ENCODE data around the gene MYL6. TPM values are rescaled to one million over a fixed set of nuclear protein-coding genes. Genes with fewer than 3 reads are reported as not detected.

Gene MYL6
- total and polyA plus RNA-seq, 9 of the 15 experiments (the other 6 are each of a cell fraction or from before 2014, with no cell fraction given), result 557 to 1,664 (median 958) TPM

GRCh38 chr12:56126732-56127239 lies 31.4 kb upstream of the MYL6 start:
- 6% methylated on average over 3 of the region's 3 CpGs for WGBS (ENCODE audit: insufficient coverage, low coverage, missing lambda C conversion rate)
- Histone ChIP-seq H2AFZ (ENCODE audit: low read depth, low read length) (peak overlapping the region; percentile 6; the same call in 1 of the 2 replicates), H3K9me3 (replicated peaks; ENCODE audit: control insufficient read depth, insufficient read depth, low read depth, low read length) (no peaks in the 10 kb centered on the region), H4K20me1 (replicated peaks; ENCODE audit: control insufficient read depth, insufficient read depth, low read length) (peaks cover 5% of the 10 kb centered on the region; the same call in 1 of the 2 replicates), H3K4me1 (replicated peaks in 1 of 2; ENCODE audit: control insufficient read depth in 2 of 2, insufficient read depth in 2 of 2, low read length in 2 of 2) (peaks cover 31 to 46% of the 10 kb centered on the region in 2 experiments), H3K36me3 (ENCODE audit: control insufficient read depth, insufficient read depth, low read length) (peaks cover 25% of the 10 kb centered on the region), H3K9me1 (ENCODE audit: control insufficient read depth, insufficient read depth, low read length) (peaks cover 6% of the 10 kb centered on the region), H3K9ac (ENCODE audit: insufficient read depth in 1 of 2, low read depth in 2 of 2, low read length in 2 of 2) (peak overlapping the region in 1 of 2 experiments; percentile 86; a peak in 2 of 4 replicates), H3K27ac (ENCODE audit: extremely low read depth, low read depth, low read length) (peak overlapping the region; percentile 89), H3K27me3 (ENCODE audit: control insufficient read depth in 2 of 2, insufficient read depth in 2 of 2, low read length in 2 of 2) (no peaks in the 10 kb centered on the region), H3K79me2 (ENCODE audit: control insufficient read depth, insufficient read depth, low read length) (peaks cover 45% of the 10 kb centered on the region), H3K4me3 (peak overlapping the region; percentile 34), H3K4me2 (ENCODE audit: insufficient read depth, low read length) (peak overlapping the region; percentile 87)
- DNase-seq (ENCODE audit: extremely low read depth in 1 of 4, low spot score in 3 of 4), result peak in 1 of 4 experiments; percentile 77
- ATAC-seq, result peak; percentile 8
- intact Hi-C loops (cut with micrococcal nuclease) (loop anchor here (1.0 kb wide), 2 partner anchors 32 to 63 kb away; partner anchors contain the start of genes MYL6 and SMARCC2), in situ Hi-C loops (cut with MboI) (loop anchor here (5.0 to 10.0 kb wide), 2 partner anchors 61 to 338 kb away; partner anchors contain the start of genes SMARCC2 and SPRYD4)
- no TSS peak for BruUV-seq (replicated peaks)
- FAIRE-seq, result peak; percentile 42
- CTCF ChIA-PET (ENCODE audit: low intra/inter-chr PET ratio), result interaction anchor here (0.6 to 2.1 kb wide), 5 partner anchors 22 to 97 kb away, joined by 3 to 13 read pairs (median 6); partner anchors contain the start of genes MYL6, PA2G4 and SMARCC2
- POLR2A ChIA-PET, result interaction anchor here (0.6 to 5.6 kb wide), 14 partner anchors 9 to 501 kb away, joined by 3 to 85 read pairs (median 3); partner anchors contain the start of genes MYL6, RNF41, RPL41 and SMARCC2
- TF ChIP-seq POLR2AphosphoS5 (IDR thresholded peaks at IDR 0.05; ENCODE audit: control insufficient read depth, insufficient read depth, low read depth, low read length) (peak; percentile 62; the same call in 1 of the 2 replicates), ZKSCAN1 (IDR thresholded peaks at IDR 0.05; ENCODE audit: low read depth, low read length) (no peak; the same call in 1 of the 2 replicates), ELF4 (CRISPR knock-in tag; IDR thresholded peaks at IDR 0.05) (no peak), CTBP1 (IDR thresholded peaks at IDR 0.05; ENCODE audit: borderline replicate concordance) (peak; percentile 7; the same call in 1 of the 2 replicates), ZNF316 (IDR thresholded peaks at IDR 0.05) (no peak), SREBF2 (CRISPR knock-in tag; IDR thresholded peaks at IDR 0.05) (no peak), EZH2 (IDR thresholded peaks at IDR 0.05; ENCODE audit: borderline replicate concordance, low read depth, low read length) (no peak), EP400 (IDR thresholded peaks at IDR 0.05) (peak; percentile 73), CBX3 (IDR thresholded peaks at IDR 0.05; ENCODE audit: borderline replicate concordance in 1 of 2, low read length in 2 of 2) (no peak), ZNF395 (CRISPR knock-in tag; IDR thresholded peaks at IDR 0.05) (no peak), ATF7 (IDR thresholded peaks at IDR 0.05) (peak; percentile 50), CC2D1A (IDR thresholded peaks at IDR 0.05) (peak; percentile 62), NR2C1 (IDR thresholded peaks at IDR 0.05) (no peak), NR2C1 (tag; IDR thresholded peaks at IDR 0.05) (peak; percentile 13; the same call in 1 of the 2 replicates), ERF (CRISPR knock-in tag; IDR thresholded peaks at IDR 0.05) (no peak), ZKSCAN8 (CRISPR knock-in tag; IDR thresholded peaks at IDR 0.05) (no peak; the same call in 1 of the 2 replicates), GATAD2B (IDR thresholded peaks at IDR 0.05; ENCODE audit: borderline replicate concordance) (peak; percentile 85; the same call in 1 of the 2 replicates), CHD2 (IDR thresholded peaks at IDR 0.05; ENCODE audit: low read depth, low read length) (no peak), KLF1 (tag; IDR thresholded peaks at IDR 0.05) (no peak), ZNF76 (CRISPR knock-in tag; IDR thresholded peaks at IDR 0.05; ENCODE audit: borderline replicate concordance) (no peak)
- TF ChIP-seq, protein P1, sequence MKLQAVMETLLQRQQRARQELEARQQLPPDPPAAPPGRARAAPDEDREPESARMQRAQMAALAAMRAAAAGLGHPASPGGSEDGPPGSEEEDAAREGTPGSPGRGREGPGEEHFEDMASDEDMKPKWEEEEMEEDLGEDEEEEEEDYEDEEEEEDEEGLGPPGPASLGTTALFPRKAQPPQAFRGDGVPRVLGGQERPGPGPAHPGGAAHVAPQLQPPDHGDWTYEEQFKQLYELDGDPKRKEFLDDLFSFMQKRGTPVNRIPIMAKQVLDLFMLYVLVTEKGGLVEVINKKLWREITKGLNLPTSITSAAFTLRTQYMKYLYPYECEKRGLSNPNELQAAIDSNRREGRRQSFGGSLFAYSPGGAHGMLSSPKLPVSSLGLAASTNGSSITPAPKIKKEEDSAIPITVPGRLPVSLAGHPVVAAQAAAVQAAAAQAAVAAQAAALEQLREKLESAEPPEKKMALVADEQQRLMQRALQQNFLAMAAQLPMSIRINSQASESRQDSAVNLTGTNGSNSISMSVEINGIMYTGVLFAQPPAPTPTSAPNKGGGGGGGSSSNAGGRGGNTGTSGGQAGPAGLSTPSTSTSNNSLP (IDR thresholded peaks at IDR 0.05; ENCODE audit: borderline replicate concordance, low read depth, low read length), result peak; percentile 82; the same call in 1 of the 2 replicates

Data from K562 (cell line).